GM21367 (cell line): Measurements from ENCODE around the gene BID.
"Not testable (repeated sequence)": the region's sequence is repeated elsewhere in the genome, so short reads cannot be mapped to it uniquely, and the experiment has no call there.

Experiments
- ATAC-seq: cut with Tn5 transposase; IDR thresholded peaks from one replicate; pipeline ENCODE4 v1.9.1; 2021; ENCODE audit not compliant: unreplicated experiment

BID gene

DNA sequence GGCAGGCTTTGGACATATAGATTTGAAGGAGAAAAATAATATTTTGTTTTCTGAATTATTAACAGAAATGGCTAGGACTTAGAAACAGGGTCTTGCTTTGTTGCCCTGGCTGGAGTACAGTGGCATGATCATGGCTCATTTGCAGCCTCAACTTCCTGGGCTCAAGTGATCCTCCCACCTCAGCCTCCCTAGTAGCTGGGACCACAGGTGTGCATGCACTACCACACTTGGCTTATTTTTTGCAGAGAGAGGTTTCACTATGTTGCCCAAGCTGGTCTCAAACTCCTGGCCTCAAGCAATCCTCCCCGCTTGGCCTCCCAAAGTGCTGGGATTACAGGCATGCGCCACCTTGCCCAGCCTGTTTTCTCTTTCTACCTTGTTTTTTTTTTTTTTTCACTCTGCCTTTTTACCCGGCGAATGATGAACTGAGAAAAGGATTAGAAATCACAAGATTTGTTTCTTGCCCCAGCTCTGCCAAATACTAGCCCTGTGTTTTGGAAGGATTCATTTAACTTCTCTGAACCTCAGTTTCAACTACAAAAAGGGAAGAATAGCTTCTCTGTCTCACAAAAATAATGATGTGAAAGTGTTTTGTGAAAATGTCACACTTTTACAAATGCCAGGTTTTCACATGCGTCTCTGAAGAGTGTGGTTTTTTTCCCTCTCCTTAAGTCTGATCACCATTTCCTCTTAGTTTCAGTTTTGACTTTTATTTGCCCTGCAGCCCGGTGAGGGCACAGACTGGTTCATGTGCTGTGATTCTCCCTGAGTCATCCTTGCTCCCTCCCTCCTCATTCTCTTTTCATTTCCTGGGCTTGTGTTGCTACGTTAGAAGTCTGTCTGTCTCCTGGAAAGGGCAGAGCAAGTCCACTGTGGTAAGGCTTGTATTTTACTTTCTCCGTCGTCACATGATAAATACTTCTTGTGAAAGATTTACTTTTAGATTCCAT is 68.0 kb downstream of the BID start:
- peak; percentile 70 for ATAC-seq

DNA sequence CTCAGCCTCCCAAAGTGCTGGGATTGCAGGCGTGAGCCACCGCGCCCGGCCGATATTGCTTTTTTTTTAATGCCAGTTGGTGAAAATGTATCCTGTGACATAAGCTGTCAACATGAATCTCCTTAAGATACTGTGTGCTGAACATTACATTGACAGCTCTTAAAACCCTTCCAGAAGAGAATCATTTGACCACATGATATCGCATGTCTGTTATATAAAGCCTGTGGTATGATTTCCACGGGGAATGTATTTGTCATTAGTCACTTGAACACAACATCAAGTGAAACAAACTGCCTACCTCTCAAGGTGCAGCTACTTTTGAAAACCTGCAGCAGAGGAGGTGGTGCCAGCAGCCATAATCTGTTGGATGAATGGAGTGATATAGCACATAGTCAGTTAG is 68.7 kb downstream of the BID start:
- no peak for ATAC-seq

DNA sequence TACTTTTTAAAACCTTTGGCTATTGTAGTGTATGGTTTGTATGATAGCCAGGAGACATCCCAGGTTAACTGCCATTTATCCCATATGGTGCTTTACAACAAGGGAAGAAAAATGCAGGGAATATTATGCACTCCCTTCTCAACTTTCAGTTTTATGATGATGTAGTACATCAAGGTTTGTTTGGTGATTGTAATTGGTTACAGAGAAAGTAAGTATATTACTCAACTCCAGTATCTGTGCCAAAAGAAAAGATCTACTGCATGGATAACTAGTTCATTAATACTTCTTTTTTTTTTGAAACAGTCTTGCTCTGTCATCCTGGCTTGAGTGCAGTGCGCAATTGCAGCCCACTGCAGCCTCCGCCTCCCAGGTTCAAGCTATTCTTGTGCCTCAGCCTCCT is 70.5 kb downstream of the BID start:
- no peak for ATAC-seq

DNA sequence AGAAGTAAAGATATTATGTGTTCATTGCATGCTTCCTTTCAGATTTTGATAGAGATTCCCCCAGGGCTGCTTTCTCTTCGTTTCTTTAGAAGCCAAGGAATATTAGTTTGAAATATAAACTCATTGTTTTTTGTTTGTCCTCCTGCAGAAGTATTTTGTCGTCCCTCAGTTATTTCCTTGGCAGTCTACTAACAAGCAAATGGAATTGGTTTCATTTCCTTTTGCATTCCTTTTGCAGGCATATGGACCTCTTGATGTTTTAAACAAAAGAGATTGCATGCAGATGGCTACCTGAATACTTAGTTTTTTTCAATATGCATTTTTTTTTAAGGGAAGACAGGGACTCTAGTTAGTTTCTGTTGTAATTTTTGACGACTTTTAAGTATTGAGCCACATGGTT is 73.5 kb downstream of the BID start:
- no peak for ATAC-seq

DNA sequence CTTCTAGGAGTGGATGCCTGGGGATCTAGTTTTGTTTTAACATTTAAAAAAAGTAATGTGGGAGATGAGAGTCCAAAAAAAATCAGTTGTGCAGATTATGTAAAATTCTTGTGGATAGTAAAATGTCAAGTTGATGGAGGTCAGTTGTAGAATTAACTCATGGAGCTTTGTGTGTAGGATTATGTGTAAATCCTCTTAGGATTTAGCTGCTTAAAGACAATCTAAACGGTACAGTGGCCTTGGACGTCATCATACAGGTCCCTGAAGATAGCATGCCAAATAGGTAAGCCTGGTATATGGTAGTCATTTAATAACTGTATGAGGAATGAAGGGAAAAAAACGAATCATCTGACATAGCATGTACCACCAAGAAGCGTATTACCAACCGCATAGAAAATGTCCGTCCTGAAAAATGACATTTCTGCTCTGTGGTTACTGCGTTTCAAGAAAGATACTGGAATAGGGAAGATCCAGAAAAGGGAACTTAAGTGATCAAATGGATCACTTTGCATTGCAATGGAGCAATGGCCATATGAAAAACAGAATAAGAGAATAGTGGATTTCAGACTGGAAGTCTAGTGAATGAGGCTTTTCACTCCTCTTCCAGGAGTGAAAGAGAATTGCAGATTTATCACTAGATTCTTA is 74.5 kb downstream of the BID start:
- no peak for ATAC-seq

DNA sequence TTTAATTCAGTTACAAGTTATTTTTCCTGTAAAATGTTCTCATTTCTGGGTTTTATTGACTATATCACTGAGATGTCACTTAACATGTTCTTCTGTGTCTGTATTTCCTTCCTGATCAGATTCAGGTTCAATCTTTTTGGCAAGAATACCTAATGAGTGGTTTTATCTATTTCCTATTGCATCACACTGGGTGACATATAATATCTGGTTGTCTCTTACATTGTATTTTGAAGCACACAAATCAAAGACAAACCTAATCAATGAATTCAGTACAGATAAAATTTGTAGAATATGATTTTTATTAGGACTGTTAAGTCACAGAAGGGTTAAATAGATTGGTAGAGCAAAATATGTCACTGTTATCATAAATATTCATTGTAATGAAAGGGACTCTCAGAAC is 75.3 kb downstream of the BID start:
- no peak for ATAC-seq

DNA sequence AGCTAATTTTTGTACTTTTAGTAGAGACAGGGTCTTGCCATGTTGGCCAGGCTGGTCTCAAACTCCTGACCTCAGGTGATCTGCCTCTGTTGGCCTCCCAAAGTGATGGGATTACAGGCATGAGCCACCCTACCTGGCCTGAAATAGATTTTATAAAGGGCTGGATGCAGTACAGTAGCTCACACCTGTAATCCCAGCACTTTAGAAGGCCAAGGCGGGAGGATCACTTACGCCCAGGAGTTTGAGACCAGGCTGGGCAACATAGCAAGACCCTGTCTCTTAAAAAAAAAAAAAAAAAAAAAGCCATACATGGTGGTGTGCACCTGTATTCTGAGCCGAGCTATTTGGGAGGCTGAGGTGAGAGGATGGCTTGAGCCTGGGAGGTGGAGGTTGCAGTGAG is 76.0 kb downstream of the BID start:
- not testable (repeated sequence) for ATAC-seq

DNA sequence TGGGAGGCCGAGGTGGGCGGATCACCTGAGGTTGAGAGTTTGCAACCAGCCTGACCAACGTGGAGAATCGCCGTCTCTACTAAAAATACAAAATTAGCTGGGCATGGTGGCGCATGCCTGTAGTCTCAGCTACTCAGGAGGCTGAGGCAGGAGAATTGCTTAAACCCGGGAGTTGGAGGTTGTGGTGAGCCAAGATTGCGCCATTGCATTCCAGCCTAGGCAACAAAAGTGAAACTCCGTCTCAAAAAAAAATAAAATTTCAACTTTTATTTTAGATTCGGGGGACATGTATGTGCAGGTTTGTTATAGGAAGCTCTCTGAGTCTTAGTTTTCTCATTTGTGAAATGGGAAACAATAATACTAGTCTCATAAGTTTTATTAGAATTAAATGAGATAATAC is 77.1 kb downstream of the BID start:
- ATAC-seq, result not testable (repeated sequence)

DNA sequence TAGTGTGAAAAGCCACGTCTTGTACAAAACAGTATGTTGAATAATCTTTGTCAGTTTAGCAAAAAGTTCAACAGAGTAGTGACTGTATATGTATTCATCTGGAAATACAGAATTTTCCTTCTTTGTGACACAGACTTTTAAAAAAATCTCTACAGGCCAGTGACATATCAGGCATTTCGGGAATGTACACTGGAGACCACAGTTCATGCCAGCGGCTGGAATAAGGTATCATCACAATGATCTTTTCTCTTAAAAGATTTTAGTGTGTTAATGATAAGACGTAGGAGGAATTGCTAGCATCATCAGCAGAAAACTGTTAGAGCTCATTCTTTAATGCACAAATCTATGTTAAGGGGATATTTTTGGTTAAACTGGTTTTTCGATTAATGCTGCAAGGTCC is 78.3 kb downstream of the BID start:
- ATAC-seq, result no peak

DNA sequence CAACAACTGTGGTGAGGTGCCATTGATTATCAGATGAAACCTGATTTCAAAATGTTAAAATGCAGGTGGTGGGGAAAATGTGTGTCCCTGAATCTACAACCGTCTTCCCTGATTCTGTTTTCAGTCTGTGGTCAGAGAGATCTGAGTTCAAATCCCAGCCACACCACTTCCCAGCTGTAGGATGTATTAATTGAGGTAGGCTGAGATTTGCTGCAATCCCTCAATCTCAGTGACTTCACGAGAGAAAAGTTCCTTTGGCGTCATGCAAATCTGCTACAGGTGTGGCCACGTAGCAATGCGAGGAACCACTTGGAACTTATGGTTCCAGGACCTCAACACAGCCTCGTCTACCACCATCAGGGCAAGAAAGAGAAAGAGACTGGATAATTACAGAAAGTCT is 79.5 kb downstream of the BID start:
- no peak for ATAC-seq

DNA sequence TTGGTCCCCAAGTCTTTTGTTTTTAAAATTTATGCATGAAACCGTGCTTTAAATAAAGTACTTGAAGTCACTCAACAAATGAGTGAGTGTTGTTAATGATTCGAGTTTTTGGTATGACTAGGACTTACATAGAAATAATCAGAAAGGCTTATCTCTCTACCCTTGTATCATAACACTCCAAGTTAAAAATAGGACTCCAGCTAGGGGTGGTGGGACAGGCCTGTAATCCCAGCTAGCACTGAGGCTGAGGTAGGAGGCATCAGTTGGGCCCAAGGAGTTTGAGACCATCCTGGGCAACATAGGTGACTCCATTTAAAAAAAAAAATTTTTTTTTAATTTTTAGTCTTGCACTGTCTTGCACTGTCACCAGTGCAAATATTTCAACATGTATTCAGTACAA is 80.1 kb downstream of the BID start:
- ATAC-seq, result no peak

DNA sequence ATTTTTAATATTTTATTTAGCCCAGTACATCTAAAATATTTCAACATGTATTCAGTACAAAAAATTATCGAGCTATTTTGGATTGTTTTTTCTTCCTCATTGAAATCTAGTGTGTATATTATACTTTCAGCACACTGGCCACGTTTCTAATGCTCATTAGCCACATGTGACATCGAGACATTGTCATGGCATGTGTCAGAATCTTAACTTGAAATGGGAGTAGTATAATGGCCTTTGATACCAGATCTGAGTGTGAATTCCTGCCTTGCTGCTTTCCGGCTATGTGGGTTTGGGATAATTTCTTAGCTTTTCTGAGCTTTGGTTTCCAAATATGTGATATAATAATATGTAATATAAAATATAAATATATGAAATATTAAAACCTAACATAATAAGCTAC is 81.4 kb downstream of the BID start:
- ATAC-seq, result no peak

DNA sequence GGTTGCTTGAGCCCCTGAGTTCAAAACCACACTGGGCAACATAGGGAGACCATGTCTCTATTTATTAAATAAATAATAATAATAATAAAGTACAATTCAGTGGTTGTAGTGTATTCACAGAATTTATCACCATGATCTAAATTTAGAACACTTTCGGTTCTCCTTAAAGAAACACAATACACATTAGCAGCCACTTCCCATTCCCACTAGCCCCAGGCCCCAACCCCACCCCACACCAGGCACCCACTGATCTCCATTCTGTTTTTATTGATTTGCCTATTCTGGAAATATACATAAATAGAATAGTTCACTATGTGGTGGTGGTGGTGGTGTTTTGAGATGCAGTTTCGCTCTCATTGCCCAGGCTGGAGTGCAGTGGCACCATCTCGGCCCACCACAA is 90.0 kb downstream of the BID start:
- no peak for ATAC-seq
